ENCODE data around the gene CSTF2T.

DNA sequence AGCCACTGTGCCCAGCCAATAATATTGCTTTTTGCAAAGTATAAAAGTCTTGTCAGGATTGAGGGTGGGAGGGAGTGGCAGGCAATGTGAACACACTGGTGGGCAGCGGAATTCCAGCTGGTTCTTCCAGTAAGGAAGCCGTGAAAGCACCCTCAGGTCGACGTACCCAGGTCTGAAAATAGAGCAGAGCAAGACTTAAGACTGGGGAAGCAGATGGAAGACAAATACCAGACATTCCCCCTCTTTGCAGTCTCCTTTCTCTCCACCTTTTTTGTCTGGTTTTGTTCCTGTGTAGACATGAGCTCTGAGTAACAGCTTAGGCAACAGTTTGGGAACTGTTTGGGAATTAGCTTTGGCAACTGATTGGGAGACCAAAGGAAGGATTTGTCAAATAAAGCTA lies 17.6 kb upstream of the CSTF2T start:
- TF ChIP-seq, protein P1, sequence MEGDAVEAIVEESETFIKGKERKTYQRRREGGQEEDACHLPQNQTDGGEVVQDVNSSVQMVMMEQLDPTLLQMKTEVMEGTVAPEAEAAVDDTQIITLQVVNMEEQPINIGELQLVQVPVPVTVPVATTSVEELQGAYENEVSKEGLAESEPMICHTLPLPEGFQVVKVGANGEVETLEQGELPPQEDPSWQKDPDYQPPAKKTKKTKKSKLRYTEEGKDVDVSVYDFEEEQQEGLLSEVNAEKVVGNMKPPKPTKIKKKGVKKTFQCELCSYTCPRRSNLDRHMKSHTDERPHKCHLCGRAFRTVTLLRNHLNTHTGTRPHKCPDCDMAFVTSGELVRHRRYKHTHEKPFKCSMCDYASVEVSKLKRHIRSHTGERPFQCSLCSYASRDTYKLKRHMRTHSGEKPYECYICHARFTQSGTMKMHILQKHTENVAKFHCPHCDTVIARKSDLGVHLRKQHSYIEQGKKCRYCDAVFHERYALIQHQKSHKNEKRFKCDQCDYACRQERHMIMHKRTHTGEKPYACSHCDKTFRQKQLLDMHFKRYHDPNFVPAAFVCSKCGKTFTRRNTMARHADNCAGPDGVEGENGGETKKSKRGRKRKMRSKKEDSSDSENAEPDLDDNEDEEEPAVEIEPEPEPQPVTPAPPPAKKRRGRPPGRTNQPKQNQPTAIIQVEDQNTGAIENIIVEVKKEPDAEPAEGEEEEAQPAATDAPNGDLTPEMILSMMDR (IDR thresholded peaks at IDR 0.05): no peak
- TF ChIP-seq POLR2AphosphoS5 (IDR thresholded peaks at IDR 0.05) (no peak), POLR2A (IDR thresholded peaks at IDR 0.05) (no peak), EP300 (IDR thresholded peaks at IDR 0.05) (no peak)

Data from sigmoid colon (tissue), 4 donors.